ENCODE data around the gene DQX1.

DQX1 gene

GRCh38 chr2:74499940-74500577 lies 26.0 kb downstream of the DQX1 start:
- TF ChIP-seq SIN3A (IDR thresholded peaks at IDR 0.05; ENCODE audit: borderline replicate concordance, insufficient read depth, low read length): no peak
- TF ChIP-seq FOXP2 (optimal IDR thresholded peaks at IDR 0.05; ENCODE audit: borderline replicate concordance, extremely low read depth, extremely low read length, insufficient read depth): no peak
- TF ChIP-seq TAF1 (IDR thresholded peaks at IDR 0.05; ENCODE audit: borderline replicate concordance, insufficient read depth, low read length): no peak
- no peak for TF ChIP-seq REST (IDR thresholded peaks at IDR 0.05; ENCODE audit: insufficient read depth in 1 of 2, low read depth in 2 of 2, low read length in 2 of 2)
- no peak for TF ChIP-seq POLR2AphosphoS5 (IDR thresholded peaks at IDR 0.05; ENCODE audit: low read depth, low read length)

GRCh38 chr2:74499267-74499939 lies 26.6 kb downstream of the DQX1 start, which contains the start of gene LBX2:
Gene LBX2, minus strand, starts transcription at chr2:74499603. Its CDS starts 66 bp downstream, at chr2:74499537.
- TF ChIP-seq REST (IDR thresholded peaks at IDR 0.05; ENCODE audit: insufficient read depth in 1 of 2, low read depth in 2 of 2, low read length in 2 of 2) (no peak), TAF1 (IDR thresholded peaks at IDR 0.05; ENCODE audit: borderline replicate concordance, insufficient read depth, low read length) (no peak)

GRCh38 chr2:74498500-74499266 lies 27.3 kb downstream of the DQX1 start:
- TF ChIP-seq REST (IDR thresholded peaks at IDR 0.05; ENCODE audit: insufficient read depth in 1 of 2, low read depth in 2 of 2, low read length in 2 of 2): no peak
- TF ChIP-seq POLR2AphosphoS5 (IDR thresholded peaks at IDR 0.05; ENCODE audit: low read depth, low read length): no peak
- no peak for TF ChIP-seq TAF1 (IDR thresholded peaks at IDR 0.05; ENCODE audit: borderline replicate concordance, insufficient read depth, low read length)
- TF ChIP-seq SIN3A (IDR thresholded peaks at IDR 0.05; ENCODE audit: borderline replicate concordance, insufficient read depth, low read length): no peak

GRCh38 chr2:74497777-74498499 lies 28.1 kb downstream of the DQX1 start:
- TF ChIP-seq SIN3A (IDR thresholded peaks at IDR 0.05; ENCODE audit: borderline replicate concordance, insufficient read depth, low read length): no peak
- TF ChIP-seq POLR2AphosphoS5 (IDR thresholded peaks at IDR 0.05; ENCODE audit: low read depth, low read length): no peak
- no peak for TF ChIP-seq TAF1 (IDR thresholded peaks at IDR 0.05; ENCODE audit: borderline replicate concordance, insufficient read depth, low read length)
- TF ChIP-seq FOXP2 (optimal IDR thresholded peaks at IDR 0.05; ENCODE audit: borderline replicate concordance, extremely low read depth, extremely low read length, insufficient read depth): no peak

GRCh38 chr2:74496997-74497776 lies 28.8 kb downstream of the DQX1 start:
- no peak for TF ChIP-seq SIN3A (IDR thresholded peaks at IDR 0.05; ENCODE audit: borderline replicate concordance, insufficient read depth, low read length)

Data from PFSK-1 (cell line).